Measurements from ENCODE around the gene ENOX2.

ENOX2 gene

GRCh38 chrX:130699618-130700017, 203.4 kb downstream of the ENOX2 start:
- DNase-seq (ENCODE audit: low read depth), result no peak

- no peak for DNase-seq (ENCODE audit: low read depth)
Measured at GRCh38 chrX:130696542-130696941, 206.5 kb downstream of the ENOX2 start.

- no peak for DNase-seq (ENCODE audit: low read depth)
Measured at GRCh38 chrX:130695931-130696330, 207.1 kb downstream of the ENOX2 start.

- DNase-seq (ENCODE audit: low read depth), result no peak
Measured at GRCh38 chrX:130694983-130695382, 208.0 kb downstream of the ENOX2 start.

- no peak for DNase-seq (ENCODE audit: low read depth)
Measured at GRCh38 chrX:130691576-130691975, 211.4 kb downstream of the ENOX2 start.

- no peak for DNase-seq (ENCODE audit: low read depth)
Measured at GRCh38 chrX:130688360-130688759, 214.6 kb downstream of the ENOX2 start.

GRCh38 chrX:130682990-130683389, 220.0 kb downstream of the ENOX2 start:
- no peak for DNase-seq (ENCODE audit: low read depth)

GRCh38 chrX:130680164-130681035, 222.6 kb downstream of the ENOX2 start:
- DNase-seq (ENCODE audit: low read depth), result no peak

- DNase-seq (ENCODE audit: low read depth), result no peak
Measured at GRCh38 chrX:130676861-130677260, 226.1 kb downstream of the ENOX2 start.

GRCh38 chrX:130672214-130672613, 230.8 kb downstream of the ENOX2 start:
- no peak for DNase-seq (ENCODE audit: low read depth)

GRCh38 chrX:130669233-130669632, 233.8 kb downstream of the ENOX2 start:
- DNase-seq (ENCODE audit: low read depth), result no peak

- no peak for DNase-seq (ENCODE audit: low read depth)
Measured at GRCh38 chrX:130665263-130665662, 237.7 kb downstream of the ENOX2 start.

- no peak for DNase-seq (ENCODE audit: low read depth)
Measured at GRCh38 chrX:130658310-130658709, 244.7 kb downstream of the ENOX2 start.

GRCh38 chrX:130654409-130654950, 248.5 kb downstream of the ENOX2 start:
- DNase-seq (ENCODE audit: low read depth), result no peak

GRCh38 chrX:130652824-130653578, 250.0 kb downstream of the ENOX2 start:
- DNase-seq (ENCODE audit: low read depth), result no peak

GRCh38 chrX:130649738-130650137, 253.3 kb downstream of the ENOX2 start:
- DNase-seq (ENCODE audit: low read depth), result no peak

GRCh38 chrX:130647468-130647867, 255.5 kb downstream of the ENOX2 start:
- no peak for DNase-seq (ENCODE audit: low read depth)

- DNase-seq (ENCODE audit: low read depth), result no peak
Measured at GRCh38 chrX:130645955-130646583, 256.9 kb downstream of the ENOX2 start.

- no peak for DNase-seq (ENCODE audit: low read depth)
Measured at GRCh38 chrX:130637591-130637990, 265.4 kb downstream of the ENOX2 start.

GRCh38 chrX:130636277-130636676, 266.7 kb downstream of the ENOX2 start:
- no peak for DNase-seq (ENCODE audit: low read depth)

GRCh38 chrX:130631011-130631410, 272.0 kb downstream of the ENOX2 start:
- no peak for DNase-seq (ENCODE audit: low read depth)

- no peak for DNase-seq (ENCODE audit: low read depth)
Measured at GRCh38 chrX:130628516-130628915, 274.5 kb downstream of the ENOX2 start.

GRCh38 chrX:130626521-130626920, 276.5 kb downstream of the ENOX2 start:
- DNase-seq (ENCODE audit: low read depth), result no peak

Data from activated T-helper 9 cell treated with anti-CD3 and anti-CD28 coated beads, Interleukin-2, amount 50 U/mL, for 16 hours (primary cell).